Peyer's patch (tissue), 4 donors: ENCODE measurements around the gene NOD1.

Experiments
- POLR2A ChIP-seq, 2 donors: fragments of 450-650 bp; IDR thresholded peaks; one replicate each; pipeline ENCODE4 v1.5.1; 2017; ENCODE audit warnings: antibody characterized with exemption in 2 of 2, mild to moderate bottlenecking in 2 of 2, moderate library complexity in 2 of 2
- TF ChIP-seq, protein P1 (sequence below), 6 experiments: fragments of 450-650 bp in 4 of 6; fragments of 200-600 bp in 2 of 6; sonication (generic) in 1 of 6; IDR thresholded peaks; one replicate each; pipeline ENCODE4 v1.5.1; 2017 to 2019; ENCODE audit warnings: antibody characterized with exemption in 6 of 6, mild to moderate bottlenecking in 3 of 6, moderate library complexity in 1 of 6

GRCh38 chr7:30476459-30477145 lies 2.0 kb downstream of the NOD1 start:
- TF ChIP-seq, protein P1, sequence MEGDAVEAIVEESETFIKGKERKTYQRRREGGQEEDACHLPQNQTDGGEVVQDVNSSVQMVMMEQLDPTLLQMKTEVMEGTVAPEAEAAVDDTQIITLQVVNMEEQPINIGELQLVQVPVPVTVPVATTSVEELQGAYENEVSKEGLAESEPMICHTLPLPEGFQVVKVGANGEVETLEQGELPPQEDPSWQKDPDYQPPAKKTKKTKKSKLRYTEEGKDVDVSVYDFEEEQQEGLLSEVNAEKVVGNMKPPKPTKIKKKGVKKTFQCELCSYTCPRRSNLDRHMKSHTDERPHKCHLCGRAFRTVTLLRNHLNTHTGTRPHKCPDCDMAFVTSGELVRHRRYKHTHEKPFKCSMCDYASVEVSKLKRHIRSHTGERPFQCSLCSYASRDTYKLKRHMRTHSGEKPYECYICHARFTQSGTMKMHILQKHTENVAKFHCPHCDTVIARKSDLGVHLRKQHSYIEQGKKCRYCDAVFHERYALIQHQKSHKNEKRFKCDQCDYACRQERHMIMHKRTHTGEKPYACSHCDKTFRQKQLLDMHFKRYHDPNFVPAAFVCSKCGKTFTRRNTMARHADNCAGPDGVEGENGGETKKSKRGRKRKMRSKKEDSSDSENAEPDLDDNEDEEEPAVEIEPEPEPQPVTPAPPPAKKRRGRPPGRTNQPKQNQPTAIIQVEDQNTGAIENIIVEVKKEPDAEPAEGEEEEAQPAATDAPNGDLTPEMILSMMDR (IDR thresholded peaks at IDR 0.05) = no peak
- TF ChIP-seq POLR2A (IDR thresholded peaks at IDR 0.05) = no peak
